ENCODE results near the gene RRP1.

Gene RRP1

GRCh38 chr21:43785134-43785533, 4.2 kb upstream of the RRP1 start:
- H3K4me3 ChIP-seq (ENCODE audit: low read depth, low read length) = no peak overlapping the region
- TF ChIP-seq, protein P1, sequence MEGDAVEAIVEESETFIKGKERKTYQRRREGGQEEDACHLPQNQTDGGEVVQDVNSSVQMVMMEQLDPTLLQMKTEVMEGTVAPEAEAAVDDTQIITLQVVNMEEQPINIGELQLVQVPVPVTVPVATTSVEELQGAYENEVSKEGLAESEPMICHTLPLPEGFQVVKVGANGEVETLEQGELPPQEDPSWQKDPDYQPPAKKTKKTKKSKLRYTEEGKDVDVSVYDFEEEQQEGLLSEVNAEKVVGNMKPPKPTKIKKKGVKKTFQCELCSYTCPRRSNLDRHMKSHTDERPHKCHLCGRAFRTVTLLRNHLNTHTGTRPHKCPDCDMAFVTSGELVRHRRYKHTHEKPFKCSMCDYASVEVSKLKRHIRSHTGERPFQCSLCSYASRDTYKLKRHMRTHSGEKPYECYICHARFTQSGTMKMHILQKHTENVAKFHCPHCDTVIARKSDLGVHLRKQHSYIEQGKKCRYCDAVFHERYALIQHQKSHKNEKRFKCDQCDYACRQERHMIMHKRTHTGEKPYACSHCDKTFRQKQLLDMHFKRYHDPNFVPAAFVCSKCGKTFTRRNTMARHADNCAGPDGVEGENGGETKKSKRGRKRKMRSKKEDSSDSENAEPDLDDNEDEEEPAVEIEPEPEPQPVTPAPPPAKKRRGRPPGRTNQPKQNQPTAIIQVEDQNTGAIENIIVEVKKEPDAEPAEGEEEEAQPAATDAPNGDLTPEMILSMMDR (conservative IDR thresholded peaks at IDR 0.05; ENCODE audit: low read depth, low read length) = no peak
- DNase-seq (ENCODE audit: low read depth) = peak; percentile 47

DNA sequence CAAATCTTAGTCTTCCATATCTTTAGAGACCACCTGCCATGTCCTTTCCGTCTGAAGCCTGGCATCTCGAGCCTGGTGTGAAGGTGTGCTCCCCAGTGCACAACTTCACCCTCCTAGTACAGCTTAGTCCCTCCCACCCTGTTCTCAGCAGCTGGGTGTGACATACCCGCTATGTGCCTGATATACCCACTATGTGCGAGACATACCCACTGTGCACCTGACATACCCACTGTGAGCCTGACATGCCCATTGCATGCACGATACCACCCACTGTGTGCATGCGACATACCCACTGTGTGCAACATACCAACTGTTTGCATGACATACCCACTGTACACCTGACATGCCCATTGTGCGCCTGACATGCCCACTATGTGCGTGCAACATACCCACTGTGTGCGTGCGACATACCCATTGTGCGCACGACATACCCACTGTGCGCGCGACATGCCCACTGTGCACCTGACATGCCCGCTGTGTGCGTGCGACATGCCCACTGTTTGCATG, 3.0 kb upstream of the RRP1 start:
- TF ChIP-seq, protein P1 (conservative IDR thresholded peaks at IDR 0.05; ENCODE audit: low read depth, low read length) = no peak

GRCh38 chr21:43786807-43787440, 2.5 kb upstream of the RRP1 start:
- TF ChIP-seq, protein P1 (conservative IDR thresholded peaks at IDR 0.05; ENCODE audit: low read depth, low read length) = no peak
- DNase-seq (ENCODE audit: low read depth) = no peak
- no peak overlapping the region for H3K4me3 ChIP-seq (ENCODE audit: low read depth, low read length)

More for the DNA sequence above, 3.0 kb upstream of the RRP1 start:
- DNase-seq (ENCODE audit: low read depth) = no peak
- H3K4me3 ChIP-seq (ENCODE audit: low read depth, low read length) = no peak overlapping the region

DNA sequence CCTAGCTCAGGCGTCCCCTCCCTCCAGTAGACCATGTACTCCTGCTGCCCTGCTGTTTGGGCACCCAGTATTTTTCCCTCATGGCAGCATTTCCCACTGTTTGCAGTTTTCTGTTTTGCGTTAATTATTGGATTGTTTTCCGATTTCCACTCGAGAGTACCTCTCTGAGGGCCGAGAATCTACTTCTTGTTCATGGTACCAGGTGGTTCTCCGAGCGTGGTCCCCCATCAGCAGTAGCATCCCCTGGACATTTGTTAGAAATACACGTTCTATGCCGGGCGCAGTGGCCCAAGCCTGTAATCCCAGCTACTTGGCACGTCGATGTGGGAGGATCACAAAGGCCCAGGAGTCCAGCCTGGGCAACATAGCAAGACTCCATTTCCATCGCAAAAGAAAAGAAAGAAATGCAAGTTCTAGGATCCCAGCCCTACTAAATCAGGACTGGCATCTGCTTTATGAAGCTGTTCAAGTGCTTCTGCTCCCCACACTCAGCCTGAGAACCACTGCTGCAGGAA, 690 bp downstream of the RRP1 start:
- H3K4me3 ChIP-seq (ENCODE audit: low read depth, low read length) = peak overlapping the region; percentile 97
- TF ChIP-seq, protein P1 (conservative IDR thresholded peaks at IDR 0.05; ENCODE audit: low read depth, low read length) = no peak
- no peak for DNase-seq (ENCODE audit: low read depth)

DNA sequence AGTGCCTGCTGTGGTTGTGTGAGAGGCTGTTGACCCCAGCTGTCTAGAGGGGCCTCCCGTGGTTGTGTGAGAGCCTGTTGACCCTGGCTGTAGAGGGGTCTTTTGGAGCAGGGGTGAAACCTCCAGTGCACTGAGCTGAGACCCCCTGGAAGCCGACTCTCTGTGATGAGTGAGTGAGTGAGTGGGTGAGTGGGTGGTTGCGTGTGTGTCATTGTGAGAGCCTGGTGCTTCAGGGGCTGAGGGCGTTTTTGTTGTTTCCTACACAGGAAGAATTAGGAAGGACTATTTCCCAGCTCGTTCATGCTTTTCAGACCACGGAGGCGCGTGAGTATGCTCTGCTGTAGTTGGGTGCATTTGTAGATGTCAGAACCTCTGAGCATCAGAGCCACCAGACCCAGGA, 3.0 kb downstream of the RRP1 start:
- TF ChIP-seq, protein P1 (conservative IDR thresholded peaks at IDR 0.05; ENCODE audit: low read depth, low read length) = no peak
- H3K4me3 ChIP-seq (ENCODE audit: low read depth, low read length) = no peak overlapping the region
- DNase-seq (ENCODE audit: low read depth) = no peak

DNA sequence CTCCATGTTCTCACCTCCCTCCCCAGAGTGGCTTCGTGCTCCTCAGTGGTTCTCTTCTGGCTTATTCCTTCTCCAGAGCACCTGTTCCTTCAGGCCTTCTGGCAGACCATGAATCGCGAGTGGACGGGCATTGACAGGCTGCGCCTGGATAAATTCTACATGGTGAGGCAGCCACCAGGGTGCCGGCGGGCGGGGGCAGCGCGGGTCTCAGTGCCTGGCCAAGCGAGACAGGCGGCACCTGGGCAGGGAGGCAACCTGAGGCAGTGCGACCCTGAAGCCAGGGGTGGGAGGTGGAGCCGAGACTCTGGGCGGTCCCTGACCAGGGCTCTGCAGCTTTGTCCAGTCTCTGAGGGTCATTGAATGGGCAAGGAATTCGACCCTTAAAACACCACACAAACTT, 3.9 kb downstream of the RRP1 start:
- TF ChIP-seq, protein P1 (conservative IDR thresholded peaks at IDR 0.05; ENCODE audit: low read depth, low read length) = no peak
- no peak for DNase-seq (ENCODE audit: low read depth)
- H3K4me3 ChIP-seq (ENCODE audit: low read depth, low read length) = no peak overlapping the region

DNA sequence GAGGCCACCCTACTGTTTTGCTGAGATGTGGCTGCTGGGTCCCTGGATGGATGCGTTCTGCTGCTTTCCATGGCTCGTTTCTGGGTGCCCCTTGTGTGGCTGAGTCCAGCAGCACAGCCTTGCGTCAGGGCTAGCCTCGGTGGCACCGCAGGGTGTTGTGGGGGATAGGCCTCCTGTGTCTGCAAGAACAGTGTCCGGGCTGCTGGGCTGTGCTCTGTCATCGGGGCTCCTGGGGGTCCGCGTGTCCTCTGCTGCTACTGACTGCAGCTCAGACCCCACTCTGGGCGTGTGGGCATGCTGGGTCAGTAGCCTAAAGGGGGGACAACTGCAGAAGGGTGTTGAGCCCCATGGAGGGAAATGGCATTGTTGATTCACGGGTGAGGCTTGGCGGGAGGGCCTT, 4.9 kb downstream of the RRP1 start:
- no peak overlapping the region for H3K4me3 ChIP-seq (ENCODE audit: low read depth, low read length)
- TF ChIP-seq, protein P1 (conservative IDR thresholded peaks at IDR 0.05; ENCODE audit: low read depth, low read length) = no peak
- no peak for DNase-seq (ENCODE audit: low read depth)

Measured in choroid plexus epithelial cell (primary cell).